Measurements from ENCODE around the gene SSR3. TPM values are rescaled to one million over a fixed set of nuclear protein-coding genes. Genes with fewer than 3 reads are reported as not detected.
A peak's percentile ranks its signal among the peaks of the same experiment; 100 is the strongest.

SSR3 gene
- total RNA-seq, 8 experiments from 2014 or later = 62.6 to 195 (median 88.0) TPM

- in situ Hi-C loops (cut with MboI; ENCODE audit: low pct_unique_long_range_greater_than_20kb in 2 of 9, low sequenced_read_pairs in 9 of 9, unreplicated experiment in 9 of 9) = loop anchor here in 2 of 9 experiments (25.0 kb wide), 1 partner anchor 560 kb away; no protein-coding TSS in a partner anchor
- WGBS, 10 experiments = 50 to 100% (median 86%) methylated on average over 1 of the region's 1 CpG; no CpG with 5 or more reads in 1 of the 10 experiments
- H3K4me3 ChIP-seq = no peak overlapping the region
- no peak overlapping the region for H3K27ac ChIP-seq
- no peak for ATAC-seq (replicated peaks in 6 of 8)
- peaks cover 3 to 15% of the 10 kb centered on the region in 2 donors for H3K4me1 ChIP-seq (replicated peaks in 1 of 2)
These were observed 27.9 kb downstream of the SSR3 start for GRCh38 chr3:156527060-156527459.

DNA sequence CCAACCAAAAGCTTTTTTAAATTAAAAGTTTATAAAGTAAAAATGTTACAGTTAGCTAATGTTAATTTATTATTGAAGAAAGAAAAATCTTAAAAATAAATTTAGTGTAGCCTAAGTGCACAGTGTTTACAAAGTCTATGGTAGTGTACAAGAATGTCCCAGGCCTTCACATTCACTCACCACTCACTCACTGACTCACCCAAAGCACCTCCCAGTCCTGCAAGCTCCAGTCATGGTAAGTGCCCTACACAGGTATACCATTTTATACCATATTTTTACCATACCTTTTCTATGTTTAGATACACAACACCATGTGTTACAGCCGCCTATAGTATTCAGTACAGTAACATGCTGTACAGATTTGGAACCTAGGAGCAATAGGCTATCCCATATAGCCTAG lies 29.1 kb downstream of the SSR3 start:
- in situ Hi-C loops (cut with MboI; ENCODE audit: low pct_unique_long_range_greater_than_20kb in 2 of 9, low sequenced_read_pairs in 9 of 9, unreplicated experiment in 9 of 9) = loop anchor here in 2 of 9 experiments (25.0 kb wide), 1 partner anchor 561 kb away; no protein-coding TSS in a partner anchor
- Histone ChIP-seq H3K4me3 (no peak overlapping the region), H3K27ac (no peak overlapping the region), H3K4me1 (replicated peaks in 1 of 2) (peaks cover 3 to 15% of the 10 kb centered on the region in 2 donors)
- WGBS, 10 experiments = 80 to 100% (median 92%) methylated on average over 1 of the region's 1 CpG; no CpG with 5 or more reads in 4 of the 10 experiments
- ATAC-seq (replicated peaks in 6 of 8) = no peak

GRCh38 chr3:156522673-156523072 lies 32.2 kb downstream of the SSR3 start:
- no peak overlapping the region for H3K27ac ChIP-seq
- H3K4me1 ChIP-seq (replicated peaks in 1 of 2) = peaks cover 3 to 15% of the 10 kb centered on the region in 2 donors
- H3K4me3 ChIP-seq = no peak overlapping the region
- WGBS, 10 experiments = 68 to 100% (median 86%) methylated on average over 1 to 4 of the region's 4 CpGs; no CpG with 5 or more reads in 1 of the 10 experiments
- peak in 2 of 8 experiments; percentile 37 to 50 for ATAC-seq (replicated peaks in 6 of 8)
- in situ Hi-C loops (cut with MboI; ENCODE audit: low pct_unique_long_range_greater_than_20kb in 2 of 9, low sequenced_read_pairs in 9 of 9, unreplicated experiment in 9 of 9) = loop anchor here in 8 of 9 experiments (25.0 kb wide), 3 partner anchors 360 to 510 kb away; no protein-coding TSS in a partner anchor

DNA sequence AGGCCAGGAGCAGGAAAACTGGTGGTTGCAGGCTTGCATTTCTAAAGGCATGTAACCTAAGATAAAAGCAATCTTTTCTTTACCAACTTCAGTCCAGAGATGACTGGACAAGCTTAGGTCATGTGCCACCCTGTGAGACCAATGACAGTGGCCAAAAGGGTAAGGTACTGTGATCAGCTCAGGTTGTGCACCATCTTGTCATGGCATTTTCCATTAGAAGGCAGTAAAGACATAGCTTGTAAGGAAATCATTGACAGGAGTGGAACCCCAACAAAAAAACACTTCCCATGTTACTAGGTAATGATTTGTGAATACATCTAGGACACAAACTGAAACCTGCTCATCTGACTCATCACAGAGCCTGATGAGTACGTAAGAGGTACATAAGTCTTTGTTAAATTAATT lies 35.2 kb downstream of the SSR3 start:
- in situ Hi-C loops (cut with MboI; ENCODE audit: low pct_unique_long_range_greater_than_20kb in 2 of 9, low sequenced_read_pairs in 9 of 9, unreplicated experiment in 9 of 9) = loop anchor here in 8 of 9 experiments (25.0 kb wide), 3 partner anchors 357 to 507 kb away; no protein-coding TSS in a partner anchor
- ATAC-seq (replicated peaks in 6 of 8) = no peak
- WGBS, 10 experiments = 80 to 100% (median 86%) methylated on average over 1 of the region's 1 CpG; no CpG with 5 or more reads in 6 of the 10 experiments
- Histone ChIP-seq H3K4me3 (no peak overlapping the region), H3K27ac (no peak overlapping the region), H3K4me1 (replicated peaks in 1 of 2) (peaks cover 3 to 15% of the 10 kb centered on the region in 2 donors)

DNA sequence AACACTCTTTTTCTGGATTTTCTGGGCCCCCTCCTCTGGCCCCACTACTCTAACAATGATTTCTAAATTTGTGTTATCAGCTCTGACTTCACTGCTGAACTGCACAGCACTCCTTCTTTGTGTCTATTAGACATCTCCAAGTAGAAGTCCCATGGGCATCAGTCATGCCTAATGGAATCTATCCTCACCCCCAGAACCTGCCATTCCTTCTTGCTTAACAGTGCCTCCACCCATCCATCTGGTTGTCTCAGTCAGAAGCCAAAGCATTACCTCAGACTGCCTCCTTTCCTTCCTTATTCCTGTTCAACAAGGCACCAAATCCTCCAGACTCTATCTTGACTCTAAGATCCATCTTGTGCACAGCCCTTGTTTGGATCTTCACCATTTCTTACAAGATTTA lies 36.2 kb downstream of the SSR3 start:
- Histone ChIP-seq H3K4me1 (replicated peaks in 1 of 2) (peaks cover 3 to 13% of the 10 kb centered on the region in 2 donors), H3K27ac (no peak overlapping the region), H3K4me3 (no peak overlapping the region)
- peak in 2 of 8 experiments; percentile 60 to 71 for ATAC-seq (replicated peaks in 6 of 8)
- in situ Hi-C loops (cut with MboI; ENCODE audit: low pct_unique_long_range_greater_than_20kb in 2 of 9, low sequenced_read_pairs in 9 of 9, unreplicated experiment in 9 of 9) = loop anchor here in 8 of 9 experiments (25.0 kb wide), 3 partner anchors 356 to 506 kb away; no protein-coding TSS in a partner anchor

DNA sequence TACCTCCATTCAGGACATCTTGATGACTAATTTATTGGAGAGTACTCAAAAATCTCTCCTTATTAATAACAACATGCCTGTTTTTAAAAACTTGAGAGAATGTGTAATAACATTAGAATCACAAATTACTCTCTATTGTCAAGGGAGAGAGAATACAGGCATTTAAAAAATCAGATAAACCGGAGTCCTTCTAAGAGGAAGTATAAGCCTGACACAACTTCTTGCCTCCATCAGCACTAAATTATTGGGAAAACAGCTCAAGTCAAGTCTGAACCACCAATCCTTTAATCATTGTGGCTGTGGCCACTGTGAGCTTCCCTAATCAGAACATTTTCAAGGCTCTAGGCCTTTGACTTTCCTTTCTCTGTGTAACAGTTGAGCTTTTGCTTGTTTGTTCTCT lies 38.0 kb downstream of the SSR3 start:
- no peaks in the 10 kb centered on the region for H3K4me1 ChIP-seq (replicated peaks in 1 of 2)
- in situ Hi-C loops (cut with MboI; ENCODE audit: low pct_unique_long_range_greater_than_20kb in 2 of 9, low sequenced_read_pairs in 9 of 9, unreplicated experiment in 9 of 9) = loop anchor here in 8 of 9 experiments (25.0 kb wide), 3 partner anchors 355 to 505 kb away; no protein-coding TSS in a partner anchor
- 56 to 100% (median 80%) methylated on average over 1 of the region's 1 CpG; no CpG with 5 or more reads in 1 of the 10 experiments for WGBS, 10 experiments

GRCh38 chr3:156516284-156516683 lies 38.6 kb downstream of the SSR3 start:
- WGBS, 10 experiments = 64 to 94% (median 86%) methylated on average over 1 to 3 of the region's 3 CpGs; no CpG with 5 or more reads in 3 of the 10 experiments
- in situ Hi-C loops (cut with MboI; ENCODE audit: low pct_unique_long_range_greater_than_20kb in 2 of 9, low sequenced_read_pairs in 9 of 9, unreplicated experiment in 9 of 9) = loop anchor here in 8 of 9 experiments (25.0 kb wide), 3 partner anchors 354 to 504 kb away; no protein-coding TSS in a partner anchor
- Histone ChIP-seq H3K4me3 (no peak overlapping the region), H3K4me1 (replicated peaks in 1 of 2) (no peaks in the 10 kb centered on the region), H3K27ac (no peak overlapping the region)
- ATAC-seq (replicated peaks in 6 of 8) = no peak

More for the DNA sequence above, 38.0 kb downstream of the SSR3 start:
- H3K27ac ChIP-seq = no peak overlapping the region
- no peak for ATAC-seq (replicated peaks in 6 of 8)
- H3K4me3 ChIP-seq = no peak overlapping the region

DNA sequence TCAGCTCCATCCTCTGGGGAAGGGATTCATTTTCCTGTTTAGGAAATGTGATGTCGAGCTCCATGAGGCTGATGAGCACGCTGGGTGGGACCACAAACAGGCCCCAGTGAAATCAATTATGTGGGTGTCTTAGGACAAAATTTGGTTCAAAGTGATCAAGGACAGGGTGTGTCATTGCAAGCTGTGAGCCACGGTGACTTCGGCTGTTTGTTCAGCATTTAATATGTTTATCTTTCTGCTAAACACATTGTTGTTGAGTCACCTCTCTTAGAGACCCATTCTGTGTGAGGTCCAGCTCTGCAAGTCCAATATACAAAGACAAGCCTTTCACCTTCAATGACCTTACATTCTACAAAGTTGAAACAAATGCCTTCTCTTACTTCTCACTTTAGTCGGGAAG lies 41.3 kb downstream of the SSR3 start:
- in situ Hi-C loops (cut with MboI; ENCODE audit: low pct_unique_long_range_greater_than_20kb in 2 of 9, low sequenced_read_pairs in 9 of 9, unreplicated experiment in 9 of 9) = loop anchor here in 8 of 9 experiments (25.0 kb wide), 3 partner anchors 351 to 501 kb away; no protein-coding TSS in a partner anchor
- 13 to 100% (median 56%) methylated on average over 1 to 4 of the region's 5 CpGs; no CpG with 5 or more reads in 4 of the 10 experiments for WGBS, 10 experiments
- ATAC-seq (replicated peaks in 6 of 8) = peak in 3 of 8 experiments; percentile 29 to 43 (median 34)

DNA sequence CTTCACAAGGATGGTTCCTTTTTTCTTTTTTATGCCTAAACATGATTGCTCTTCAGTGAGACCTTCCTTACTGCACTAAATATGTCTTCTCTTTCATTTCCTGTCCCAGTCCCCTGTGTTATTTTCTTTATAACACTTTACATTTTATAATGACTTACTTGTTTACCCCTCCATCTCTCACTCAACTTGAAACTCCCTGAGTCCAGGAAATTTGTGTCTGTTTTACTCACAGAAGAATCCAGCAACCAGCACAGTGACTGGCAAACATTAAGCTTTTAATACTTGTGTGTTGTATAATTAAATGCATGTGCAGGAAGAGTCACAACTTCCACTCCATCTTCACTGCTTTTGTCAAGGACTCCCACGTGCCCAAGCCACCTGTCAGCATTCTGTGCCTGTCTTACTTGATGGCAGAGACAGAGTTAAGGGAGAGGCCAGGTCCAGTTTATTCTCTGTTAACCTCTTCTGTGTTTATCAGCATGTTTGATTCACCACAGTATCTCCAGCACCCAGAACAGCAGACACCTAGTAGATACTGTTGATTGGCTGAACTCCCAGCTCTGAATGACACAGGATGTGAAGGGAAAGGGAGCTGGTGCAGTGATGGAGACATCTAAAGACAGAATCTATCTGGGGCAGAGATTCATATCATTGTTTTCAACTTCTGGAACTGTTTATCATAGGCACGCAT lies 42.8 kb downstream of the SSR3 start:
- in situ Hi-C loops (cut with MboI; ENCODE audit: low pct_unique_long_range_greater_than_20kb in 2 of 9, low sequenced_read_pairs in 9 of 9, unreplicated experiment in 9 of 9) = loop anchor here in 8 of 9 experiments (25.0 kb wide), 3 partner anchors 350 to 500 kb away; no protein-coding TSS in a partner anchor
- H3K27ac ChIP-seq = no peak overlapping the region
- no peaks in the 10 kb centered on the region for H3K4me1 ChIP-seq (replicated peaks in 1 of 2)
- H3K4me3 ChIP-seq = no peak overlapping the region
- no peak for ATAC-seq (replicated peaks in 6 of 8)
- WGBS, 10 experiments = 53 to 100% (median 80%) methylated on average over 1 to 2 of the region's 2 CpGs; no CpG with 5 or more reads in 1 of the 10 experiments

More for the DNA sequence above, 41.3 kb downstream of the SSR3 start:
- Histone ChIP-seq H3K4me1 (replicated peaks in 1 of 2) (no peaks in the 10 kb centered on the region), H3K4me3 (no peak overlapping the region), H3K27ac (no peak overlapping the region)

GRCh38 chr3:156509189-156510174 lies 45.4 kb downstream of the SSR3 start:
- 0 to 93% (median 21%) methylated on average over 1 to 4 of the region's 5 CpGs; no CpG with 5 or more reads in 1 of the 10 experiments for WGBS, 10 experiments
- in situ Hi-C loops (cut with MboI; ENCODE audit: low pct_unique_long_range_greater_than_20kb in 2 of 9, low sequenced_read_pairs in 9 of 9, unreplicated experiment in 9 of 9) = loop anchor here in 8 of 9 experiments (25.0 kb wide), 3 partner anchors 347 to 497 kb away; no protein-coding TSS in a partner anchor
- peak; percentile 50 to 85 (median 71) for ATAC-seq (replicated peaks in 6 of 8)

DNA sequence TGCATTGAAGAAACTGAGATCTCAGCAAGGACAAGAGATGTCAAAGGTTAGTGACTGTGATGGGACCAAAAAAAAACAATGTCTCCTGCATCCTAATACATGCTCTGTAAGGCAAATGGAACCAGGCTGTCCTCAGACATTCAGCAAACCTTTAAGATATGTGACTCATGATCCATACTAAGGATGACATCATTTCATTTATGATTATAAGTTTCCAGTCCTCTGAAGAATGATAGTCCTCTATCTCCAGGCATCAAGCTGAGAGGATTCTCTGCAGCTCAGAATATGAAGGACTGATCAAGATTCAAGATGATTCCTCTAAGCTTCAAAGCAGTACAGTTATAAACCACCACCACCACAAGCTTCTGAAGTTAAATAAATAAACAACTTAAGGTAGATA lies 47.6 kb downstream of the SSR3 start:
- ATAC-seq (replicated peaks in 6 of 8) = peak in 3 of 8 experiments; percentile 45 to 58 (median 50)
- Histone ChIP-seq H3K27ac (no peak overlapping the region), H3K4me1 (replicated peaks in 1 of 2) (no peaks in the 10 kb centered on the region), H3K4me3 (no peak overlapping the region)
- in situ Hi-C loops (cut with MboI; ENCODE audit: low pct_unique_long_range_greater_than_20kb in 2 of 9, low sequenced_read_pairs in 9 of 9, unreplicated experiment in 9 of 9) = loop anchor here in 8 of 9 experiments (25.0 kb wide), 3 partner anchors 345 to 495 kb away; no protein-coding TSS in a partner anchor

More at GRCh38 chr3:156509189-156510174, 45.4 kb downstream of the SSR3 start:
- Histone ChIP-seq H3K4me3 (no peak overlapping the region), H3K4me1 (replicated peaks in 1 of 2) (no peaks in the 10 kb centered on the region), H3K27ac (no peak overlapping the region)

DNA sequence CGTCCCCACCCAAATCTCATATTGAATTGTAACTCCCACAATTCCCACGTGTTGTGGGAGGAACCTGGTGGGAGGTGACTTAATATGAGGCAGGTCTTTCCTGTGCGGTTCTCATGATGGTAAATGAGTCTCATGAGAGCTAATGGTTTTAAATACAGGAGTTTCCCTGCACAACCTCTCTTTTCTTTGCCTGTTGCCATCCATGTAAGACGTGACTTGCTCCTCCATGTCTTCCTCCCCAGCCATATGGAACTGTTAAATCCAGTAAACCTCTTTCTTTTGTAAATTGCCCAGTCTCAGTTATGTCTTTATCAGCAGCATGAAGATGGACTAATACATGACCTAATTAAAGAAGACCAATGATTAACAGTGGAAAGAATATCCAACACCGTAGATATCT lies 56.6 kb downstream of the SSR3 start:
- peaks cover 0 to 4% of the 10 kb centered on the region in 2 donors for H3K4me1 ChIP-seq (replicated peaks in 1 of 2)
- H3K27ac ChIP-seq = no peak overlapping the region
- 55 to 100% (median 83%) methylated on average over 1 to 5 of the region's 5 CpGs; no CpG with 5 or more reads in 1 of the 10 experiments for WGBS, 10 experiments
- ATAC-seq (replicated peaks in 6 of 8) = no peak
- in situ Hi-C loops (cut with MboI; ENCODE audit: low pct_unique_long_range_greater_than_20kb in 2 of 9, low sequenced_read_pairs in 9 of 9, unreplicated experiment in 9 of 9) = no loop called here
- no peak overlapping the region for H3K4me3 ChIP-seq
